Rectal smooth muscle tissue (tissue), 1 donor: ENCODE results near the gene PCDHGA6.
"Not testable (repeated sequence)": the region's sequence is repeated elsewhere in the genome, so short reads cannot be mapped to it uniquely, and the experiment has no call there.

Experiments
- H3K27ac ChIP-seq: one replicate; pipeline ENCODE4 v1.7.0; 2013; ENCODE audit warnings: low read depth, low read length, inconsistent platforms
- H3K27me3 ChIP-seq: one replicate; pipeline ENCODE4 v1.7.0; 2013; ENCODE audit warnings: low read length; ENCODE audit not compliant: control insufficient read depth, insufficient read depth
- H3K36me3 ChIP-seq: one replicate; pipeline ENCODE4 v1.7.0; 2013; ENCODE audit warnings: low read length; ENCODE audit not compliant: control insufficient read depth, insufficient read depth
- H3K4me1 ChIP-seq: one replicate; pipeline ENCODE4 v1.7.0; 2013; ENCODE audit warnings: low read length; ENCODE audit not compliant: control insufficient read depth, insufficient read depth
- H3K4me3 ChIP-seq: one replicate; pipeline ENCODE4 v1.7.0; 2013; ENCODE audit warnings: low read length
- H3K9ac ChIP-seq: one replicate; pipeline ENCODE4 v1.7.0; 2013; ENCODE audit warnings: low read length

The PCDHGA6 gene

GRCh38 chr5:141346017-141346416 lies 27.7 kb upstream of the PCDHGA6 start:
- not testable (repeated sequence) for H3K36me3 ChIP-seq, H3K27me3 ChIP-seq, H3K4me1 ChIP-seq, H3K9ac ChIP-seq, H3K4me3 ChIP-seq, H3K27ac ChIP-seq

DNA sequence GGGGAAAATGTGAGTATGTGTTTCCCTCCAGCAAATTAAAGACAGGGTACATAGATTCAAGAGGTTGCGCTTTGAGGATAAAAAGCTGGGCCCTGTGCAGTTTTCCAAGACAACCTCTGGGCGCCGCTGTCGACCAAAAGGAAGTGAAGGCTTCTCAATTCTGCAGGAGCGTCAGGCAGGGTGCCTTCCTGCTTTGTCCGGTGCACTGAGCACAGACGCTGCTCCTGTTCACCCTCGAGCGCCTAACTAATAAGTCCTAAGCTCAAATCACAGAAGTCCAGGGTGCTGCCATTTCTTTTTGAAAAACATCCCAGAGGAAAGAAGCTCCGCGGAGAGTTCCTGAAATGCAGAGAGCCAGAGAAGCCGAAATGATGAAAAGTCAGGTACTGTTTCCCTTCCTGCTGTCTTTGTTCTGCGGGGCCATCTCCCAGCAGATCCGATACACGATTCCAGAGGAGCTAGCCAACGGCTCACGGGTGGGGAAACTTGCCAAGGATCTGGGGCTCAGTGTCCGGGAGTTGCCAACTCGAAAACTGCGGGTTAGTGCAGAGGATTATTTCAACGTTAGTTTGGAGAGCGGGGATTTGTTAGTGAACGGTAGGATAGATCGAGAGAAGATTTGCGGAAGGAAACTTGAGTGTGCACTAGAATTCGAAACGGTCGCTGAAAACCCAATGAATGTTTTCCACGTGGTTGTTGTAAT lies 23.6 kb upstream of the PCDHGA6 start, which contains the start of gene PCDHGB1:
TSS of gene PCDHGB1 (plus strand) at position 183 of the 703 bp plus-strand sequence. CDS start at position 345, 162 bp downstream.
- Histone ChIP-seq H3K36me3 (no peaks in the 10 kb centered on the region), H3K27me3 (no peaks in the 10 kb centered on the region), H3K4me1 (no peaks in the 10 kb centered on the region), H3K27ac (no peak within 1 kb of the TSS), H3K9ac (no peak within 1 kb of the TSS), H3K4me3 (peak within 1 kb of the TSS; percentile 52)

DNA sequence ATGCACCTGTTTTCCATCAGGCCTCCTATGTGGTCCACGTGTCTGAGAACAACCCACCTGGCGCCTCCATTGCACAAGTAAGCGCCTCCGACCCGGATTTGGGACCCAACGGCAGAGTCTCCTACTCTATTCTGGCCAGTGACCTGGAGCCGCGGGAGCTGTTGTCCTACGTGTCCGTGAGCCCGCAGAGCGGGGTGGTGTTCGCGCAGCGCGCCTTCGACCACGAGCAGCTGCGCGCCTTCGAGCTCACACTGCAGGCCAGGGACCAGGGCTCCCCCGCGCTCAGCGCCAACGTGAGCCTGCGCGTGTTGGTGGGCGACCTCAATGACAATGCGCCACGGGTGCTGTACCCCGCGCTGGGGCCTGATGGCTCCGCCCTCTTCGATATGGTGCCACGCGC lies 22.1 kb upstream of the PCDHGA6 start:
- H3K9ac ChIP-seq = no peak overlapping the region
- no peak overlapping the region for H3K4me3 ChIP-seq
- H3K4me1 ChIP-seq = no peaks in the 10 kb centered on the region
- no peaks in the 10 kb centered on the region for H3K27me3 ChIP-seq
- H3K27ac ChIP-seq = no peak overlapping the region
- H3K36me3 ChIP-seq = no peaks in the 10 kb centered on the region

GRCh38 chr5:141354900-141355469 lies 18.7 kb upstream of the PCDHGA6 start, which contains the start of gene PCDHGA4:
Gene PCDHGA4 (plus strand): TSS chr5:141355021. CDS start chr5:141355108, 87 bp downstream.
- Histone ChIP-seq H3K27me3 (no peaks in the 10 kb centered on the region), H3K27ac (no peak within 1 kb of the TSS), H3K36me3 (no peaks in the 10 kb centered on the region), H3K4me1 (no peaks in the 10 kb centered on the region), H3K4me3 (peak within 1 kb of the TSS; percentile 29), H3K9ac (no peak within 1 kb of the TSS)

DNA sequence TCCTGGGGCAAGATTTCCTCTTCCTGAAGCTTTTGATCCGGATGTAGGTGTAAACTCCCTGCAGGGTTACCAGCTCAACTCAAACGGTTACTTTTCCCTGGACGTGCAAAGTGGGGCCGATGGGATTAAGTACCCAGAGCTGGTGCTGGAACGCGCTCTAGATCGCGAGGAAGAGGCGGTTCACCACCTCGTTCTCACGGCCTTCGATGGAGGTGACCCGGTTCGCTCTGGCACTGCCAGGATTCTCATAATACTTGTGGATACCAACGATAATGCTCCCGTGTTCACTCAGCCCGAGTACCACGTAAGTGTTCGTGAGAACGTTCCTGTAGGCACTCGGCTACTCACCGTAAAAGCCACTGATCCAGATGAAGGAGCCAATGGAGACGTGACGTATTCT lies 18.1 kb upstream of the PCDHGA6 start:
- no peaks in the 10 kb centered on the region for H3K4me1 ChIP-seq
- no peaks in the 10 kb centered on the region for H3K36me3 ChIP-seq
- H3K9ac ChIP-seq = no peak overlapping the region
- H3K27me3 ChIP-seq = no peaks in the 10 kb centered on the region
- H3K4me3 ChIP-seq = peak overlapping the region; percentile 29
- H3K27ac ChIP-seq = no peak overlapping the region

- H3K4me3 ChIP-seq = no peak overlapping the region
- H3K4me1 ChIP-seq = no peaks in the 10 kb centered on the region
- no peak overlapping the region for H3K9ac ChIP-seq
- no peak overlapping the region for H3K27ac ChIP-seq
- no peaks in the 10 kb centered on the region for H3K27me3 ChIP-seq
- H3K36me3 ChIP-seq = no peaks in the 10 kb centered on the region
Measured at GRCh38 chr5:141356133-141356532, 17.6 kb upstream of the PCDHGA6 start.

- H3K36me3 ChIP-seq = no peaks in the 10 kb centered on the region
- H3K27ac ChIP-seq = no peak overlapping the region
- no peaks in the 10 kb centered on the region for H3K4me1 ChIP-seq
- H3K9ac ChIP-seq = no peak overlapping the region
- H3K4me3 ChIP-seq = no peak overlapping the region
- no peaks in the 10 kb centered on the region for H3K27me3 ChIP-seq
Measured at GRCh38 chr5:141356950-141357349, 16.7 kb upstream of the PCDHGA6 start.

DNA sequence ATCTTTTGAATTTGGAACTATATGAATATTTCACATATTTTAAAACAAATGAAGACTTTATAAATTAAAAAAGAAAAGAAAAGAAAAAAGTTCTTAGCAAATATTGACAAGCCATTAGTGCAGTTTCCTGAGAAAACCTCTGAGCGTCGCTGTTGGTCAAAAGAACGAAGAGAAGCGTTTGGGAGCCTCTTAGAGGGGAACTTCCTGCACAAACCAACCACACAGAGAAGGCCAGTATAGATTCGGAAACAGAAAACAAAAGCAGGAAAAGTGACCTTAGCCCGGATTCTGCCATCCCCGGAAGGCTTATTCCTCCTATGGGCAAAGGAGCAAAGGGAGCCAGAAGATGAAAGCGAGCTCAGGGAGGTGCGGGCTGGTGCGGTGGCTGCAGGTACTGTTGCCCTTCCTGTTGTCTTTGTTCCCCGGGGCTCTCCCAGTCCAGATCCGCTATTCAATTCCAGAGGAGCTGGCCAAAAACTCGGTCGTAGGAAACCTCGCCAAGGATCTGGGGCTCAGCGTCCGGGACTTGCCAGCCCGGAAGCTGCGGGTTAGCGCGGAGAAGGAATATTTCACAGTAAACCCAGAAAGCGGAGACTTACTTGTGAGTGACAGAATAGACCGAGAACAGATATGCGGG lies 13.8 kb upstream of the PCDHGA6 start, which contains the start of gene PCDHGB2:
TSS of gene PCDHGB2 (plus strand) at position 205 of the 637 bp plus-strand sequence. CDS start at position 347, 142 bp downstream.
- no peak within 1 kb of the TSS for H3K27ac ChIP-seq
- peak within 1 kb of the TSS; percentile 60 for H3K4me3 ChIP-seq
- no peaks in the 10 kb centered on the region for H3K27me3 ChIP-seq
- no peak within 1 kb of the TSS for H3K9ac ChIP-seq
- no peaks in the 10 kb centered on the region for H3K4me1 ChIP-seq
- no peaks in the 10 kb centered on the region for H3K36me3 ChIP-seq

DNA sequence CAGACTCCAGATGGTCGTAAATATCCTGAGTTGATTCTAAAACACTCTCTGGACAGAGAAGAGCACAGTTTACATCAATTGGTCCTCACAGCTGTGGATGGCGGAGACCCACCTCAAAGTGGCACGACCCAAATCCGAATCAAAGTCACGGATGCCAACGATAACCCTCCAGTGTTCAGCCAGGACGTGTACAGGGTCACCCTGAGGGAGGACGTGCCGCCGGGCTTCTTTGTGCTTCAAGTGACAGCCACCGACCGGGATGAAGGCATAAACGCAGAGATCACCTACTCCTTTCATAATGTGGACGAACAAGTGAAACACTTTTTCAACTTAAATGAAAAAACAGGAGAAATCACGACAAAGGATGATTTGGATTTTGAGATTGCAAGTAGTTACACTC lies 13.0 kb upstream of the PCDHGA6 start:
- Histone ChIP-seq H3K4me3 (no peak overlapping the region), H3K27me3 (no peaks in the 10 kb centered on the region), H3K27ac (no peak overlapping the region), H3K36me3 (no peaks in the 10 kb centered on the region), H3K9ac (no peak overlapping the region), H3K4me1 (no peaks in the 10 kb centered on the region)

GRCh38 chr5:141362719-141363118 lies 11.0 kb upstream of the PCDHGA6 start:
- Histone ChIP-seq H3K27me3 (no peaks in the 10 kb centered on the region), H3K27ac (no peak overlapping the region), H3K9ac (no peak overlapping the region), H3K4me3 (no peak overlapping the region), H3K4me1 (no peaks in the 10 kb centered on the region), H3K36me3 (no peaks in the 10 kb centered on the region)

GRCh38 chr5:141363952-141364660 lies 9.6 kb upstream of the PCDHGA6 start, which contains the start of gene PCDHGA5:
Gene PCDHGA5 (plus strand): TSS chr5:141364162. CDS start chr5:141364331, 169 bp downstream.
- no peaks in the 10 kb centered on the region for H3K36me3 ChIP-seq
- no peaks in the 10 kb centered on the region for H3K4me1 ChIP-seq
- H3K27me3 ChIP-seq = no peaks in the 10 kb centered on the region
- no peak within 1 kb of the TSS for H3K9ac ChIP-seq
- H3K4me3 ChIP-seq = no peak within 1 kb of the TSS
- no peak within 1 kb of the TSS for H3K27ac ChIP-seq
